GM10266 (cell line): ENCODE data around the gene PNMA8C.

Experiments used
- DNase-seq: peaks from one replicate; pipeline ENCODE4 v3.0.0; 2012; ENCODE audit errors: extremely low spot score
- TF ChIP-seq, protein P1 (sequence below): IDR thresholded peaks from 2 replicates; pipeline ENCODE4 v1.5.1; 2012; ENCODE audit warnings: mild to moderate bottlenecking, low read depth; ENCODE audit not compliant: control insufficient read depth, insufficient read depth; ENCODE audit errors: missing control alignments

The PNMA8C gene

DNA sequence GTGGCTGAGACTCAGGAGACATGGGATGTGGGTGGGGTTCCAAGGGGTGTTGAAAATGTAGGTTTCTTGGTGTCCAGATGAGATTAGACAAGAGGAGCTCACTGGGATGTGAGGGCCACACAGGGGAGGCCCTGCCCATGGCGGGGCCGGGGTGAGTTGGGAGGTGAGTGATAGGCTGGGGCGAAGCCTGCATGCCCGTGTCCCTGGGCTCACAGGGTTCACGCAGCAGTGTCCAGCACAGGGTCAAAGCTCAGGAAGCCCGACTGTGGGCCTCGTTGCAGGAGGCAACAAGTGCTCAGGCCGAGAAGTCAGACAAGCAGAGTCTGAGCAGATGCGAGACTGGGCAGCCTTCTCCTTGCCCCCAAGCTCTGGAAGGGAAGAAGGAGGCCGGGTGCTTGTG is 42.6 kb downstream of the PNMA8C start:
- TF ChIP-seq, protein P1, sequence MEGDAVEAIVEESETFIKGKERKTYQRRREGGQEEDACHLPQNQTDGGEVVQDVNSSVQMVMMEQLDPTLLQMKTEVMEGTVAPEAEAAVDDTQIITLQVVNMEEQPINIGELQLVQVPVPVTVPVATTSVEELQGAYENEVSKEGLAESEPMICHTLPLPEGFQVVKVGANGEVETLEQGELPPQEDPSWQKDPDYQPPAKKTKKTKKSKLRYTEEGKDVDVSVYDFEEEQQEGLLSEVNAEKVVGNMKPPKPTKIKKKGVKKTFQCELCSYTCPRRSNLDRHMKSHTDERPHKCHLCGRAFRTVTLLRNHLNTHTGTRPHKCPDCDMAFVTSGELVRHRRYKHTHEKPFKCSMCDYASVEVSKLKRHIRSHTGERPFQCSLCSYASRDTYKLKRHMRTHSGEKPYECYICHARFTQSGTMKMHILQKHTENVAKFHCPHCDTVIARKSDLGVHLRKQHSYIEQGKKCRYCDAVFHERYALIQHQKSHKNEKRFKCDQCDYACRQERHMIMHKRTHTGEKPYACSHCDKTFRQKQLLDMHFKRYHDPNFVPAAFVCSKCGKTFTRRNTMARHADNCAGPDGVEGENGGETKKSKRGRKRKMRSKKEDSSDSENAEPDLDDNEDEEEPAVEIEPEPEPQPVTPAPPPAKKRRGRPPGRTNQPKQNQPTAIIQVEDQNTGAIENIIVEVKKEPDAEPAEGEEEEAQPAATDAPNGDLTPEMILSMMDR = no peak
- no peak for DNase-seq

DNA sequence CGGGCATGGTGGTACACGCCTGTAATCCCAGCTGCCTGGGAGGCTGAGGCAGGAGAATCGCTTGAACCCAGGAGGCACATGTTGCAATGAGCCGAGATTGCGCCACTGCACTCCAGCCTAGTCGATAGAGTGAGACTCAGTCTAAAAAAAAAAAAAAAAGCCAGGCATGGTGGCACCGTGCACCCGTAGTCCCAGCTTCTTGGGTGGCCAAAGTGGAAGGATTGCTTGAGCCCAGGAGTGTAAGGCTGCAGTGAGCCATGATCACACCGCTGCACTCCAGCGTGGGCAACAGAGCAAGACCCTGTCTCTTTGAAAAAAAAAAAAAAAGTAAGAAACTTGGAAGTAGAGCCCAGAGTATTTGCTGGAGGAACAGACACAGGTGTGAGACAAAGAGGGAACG is 43.1 kb downstream of the PNMA8C start:
- TF ChIP-seq, protein P1 = no peak
- no peak for DNase-seq

DNA sequence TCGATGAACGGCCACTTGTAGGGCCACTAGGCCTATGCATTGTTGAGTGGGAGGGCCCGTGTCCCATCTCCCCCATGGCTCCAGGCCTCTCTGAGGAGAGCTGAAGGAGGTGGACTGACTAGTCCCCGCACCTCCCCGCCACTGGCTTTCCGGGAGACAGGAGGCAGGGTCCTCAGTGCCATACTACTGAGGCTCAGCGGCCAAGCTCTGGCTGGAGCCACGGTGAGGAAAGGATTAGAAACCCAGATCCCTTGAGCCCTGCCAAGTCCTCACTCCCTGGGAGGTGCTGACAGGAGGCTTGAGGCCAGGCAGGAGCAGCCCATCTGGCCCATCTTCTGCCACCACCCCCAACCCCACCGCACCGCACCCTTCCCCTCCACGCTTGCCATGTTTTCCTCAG is 44.3 kb downstream of the PNMA8C start:
- no peak for DNase-seq
- TF ChIP-seq, protein P1 = no peak

DNA sequence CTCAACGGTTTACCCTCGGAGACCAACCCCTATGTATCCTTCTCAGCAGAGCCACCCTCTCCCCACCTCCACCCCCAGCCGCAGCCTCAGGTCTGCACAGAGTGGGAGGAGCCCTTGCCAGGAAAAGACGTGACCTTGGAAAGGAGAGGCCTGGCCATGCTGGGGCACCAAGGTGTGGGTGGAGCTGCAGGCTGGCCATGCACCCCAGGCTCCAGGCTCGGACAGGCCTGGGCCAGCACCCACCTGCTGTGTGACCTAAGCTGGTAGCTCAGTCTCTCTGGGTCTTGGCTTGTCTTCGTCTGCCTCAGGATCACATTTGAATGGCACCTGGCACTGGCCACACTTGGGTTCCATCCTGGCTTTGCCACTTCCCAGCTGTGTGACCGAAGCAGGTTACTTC is 44.9 kb downstream of the PNMA8C start:
- TF ChIP-seq, protein P1 = no peak
- no peak for DNase-seq

DNA sequence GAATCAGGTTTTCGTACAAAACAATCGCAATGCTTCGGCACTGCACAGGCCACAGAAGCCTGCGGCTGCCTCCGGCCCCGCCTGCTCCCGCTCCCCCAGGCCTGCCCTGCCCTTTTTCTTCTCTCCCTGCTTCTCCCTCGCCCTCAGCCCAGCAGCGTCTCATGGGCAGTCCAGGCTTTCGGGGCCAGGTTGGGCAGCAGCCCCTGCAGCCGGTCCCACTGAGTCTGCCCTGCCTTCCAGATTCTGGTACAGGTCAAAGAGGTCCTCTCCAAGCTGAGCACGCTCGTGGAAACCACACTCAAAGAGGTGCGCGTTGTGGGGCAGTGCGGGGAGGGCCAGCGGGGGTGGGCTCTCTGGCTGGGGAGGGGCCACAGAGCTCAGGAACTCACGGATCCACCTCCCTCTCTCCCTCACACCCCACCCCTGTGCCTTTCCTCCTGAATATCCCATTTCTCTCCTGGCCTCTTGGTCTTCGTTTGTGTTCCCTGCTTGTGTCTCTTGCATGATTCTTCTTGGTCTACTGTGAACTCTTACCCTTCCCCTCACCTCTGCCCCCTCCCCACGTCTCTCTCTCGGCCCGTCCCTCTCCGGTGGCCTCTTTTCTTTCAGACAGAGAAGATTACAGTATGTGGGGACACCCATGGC is 45.4 kb downstream of the PNMA8C start:
- DNase-seq = no peak
- TF ChIP-seq, protein P1 = no peak

DNA sequence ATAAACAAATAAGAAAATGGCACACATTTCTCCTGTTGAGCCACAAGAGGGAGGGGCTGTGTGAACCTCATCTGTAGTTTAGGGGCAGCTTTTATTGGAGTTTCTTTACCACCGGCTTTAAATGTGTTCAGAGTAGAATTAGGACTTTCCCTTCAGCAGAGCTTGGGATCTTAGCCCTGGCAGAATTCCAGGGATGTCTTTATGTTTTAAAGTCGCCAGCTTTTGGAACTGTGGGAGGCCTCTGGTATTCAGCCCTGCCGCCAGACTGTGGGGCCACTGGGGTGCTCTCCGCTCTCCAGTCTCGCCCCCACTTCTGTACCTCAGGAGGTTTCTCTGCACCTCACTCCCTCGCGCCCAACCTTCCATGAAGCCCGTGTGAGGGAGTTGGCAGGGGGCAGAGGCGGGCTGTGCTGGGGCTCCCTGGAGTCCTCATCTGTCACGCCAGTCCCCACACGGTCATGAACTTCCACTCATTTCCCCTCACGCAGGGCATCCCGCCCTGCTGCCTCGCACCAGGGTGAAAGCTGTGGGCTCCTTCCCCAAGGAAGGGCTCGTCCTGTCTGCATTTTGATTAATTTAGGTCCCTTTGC is 46.9 kb downstream of the PNMA8C start:
- TF ChIP-seq, protein P1 = no peak
- DNase-seq = no peak

DNA sequence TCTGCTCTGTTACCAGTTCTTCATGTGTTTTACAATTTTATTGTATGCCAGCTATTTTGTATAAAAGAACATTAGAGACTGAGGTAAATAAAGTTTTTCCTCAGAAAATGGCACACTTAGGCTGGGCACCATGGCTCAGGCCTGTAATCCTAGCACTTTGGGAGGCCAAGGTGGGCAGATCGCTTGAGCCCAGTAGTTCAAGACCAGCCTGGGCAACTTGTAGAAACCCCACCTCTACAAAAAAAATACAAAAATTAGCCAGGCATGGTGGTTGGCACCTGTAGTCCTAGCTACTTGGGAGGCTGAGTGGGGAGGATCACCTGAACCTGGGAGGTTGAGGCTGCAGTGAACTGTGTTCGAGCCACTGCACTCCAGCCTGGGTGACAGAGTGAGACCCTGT is 47.4 kb downstream of the PNMA8C start:
- no peak for DNase-seq
- TF ChIP-seq, protein P1 = no peak
